Measurements from ENCODE around the gene NHLRC2. TPM values are rescaled to one million over a fixed set of nuclear protein-coding genes. Genes with fewer than 3 reads are reported as not detected.

NHLRC2 gene
- total and polyA plus RNA-seq, 2 of the 13 experiments (the other 11 are each of a cell fraction or from before 2014, with no cell fraction given): 7.6 to 12.7 TPM

GRCh38 chr10:113872139-113873030 lies 17.9 kb downstream of the NHLRC2 start:
- ChIA-PET POLR2A (no interaction called here), CTCF (ENCODE audit: low intra/inter-chr PET ratio, low total read pairs) (no interaction called here)
- H3K4me3 ChIP-seq (replicated peaks in 1 of 3; ENCODE audit: insufficient read depth in 1 of 3, low read depth in 2 of 3, low read length in 3 of 3): no peak overlapping the region
- no TSS peak for BruUV-seq (replicated peaks)
- TF ChIP-seq HOXD1 (CRISPR knock-in tag; IDR thresholded peaks at IDR 0.05) (no peak), MAFK (conservative IDR thresholded peaks at IDR 0.05 in 1 of 2, IDR thresholded peaks at IDR 0.05 in 1 of 2; ENCODE audit: low read length in 2 of 2) (peak; percentile 93 to 98), MAFF (IDR thresholded peaks at IDR 0.05; ENCODE audit: low read depth, low read length) (peak; percentile 96)
- H3K36me3 ChIP-seq (replicated peaks in 1 of 2; ENCODE audit: control insufficient read depth in 1 of 2, insufficient read depth in 2 of 2, low read length in 2 of 2): peaks cover 0 to 16% of the 10 kb centered on the region in 2 experiments; a peak in 2 of 5 replicates
- H3K27ac ChIP-seq (ENCODE audit: extremely low read length, insufficient read depth, low read length): no peak overlapping the region
- H4K20me1 ChIP-seq (ENCODE audit: insufficient read depth, low read length): no peaks in the 10 kb centered on the region
- H3K27me3 ChIP-seq (ENCODE audit: control insufficient read depth in 1 of 2, insufficient read depth in 2 of 2, low read length in 2 of 2): no peaks in the 10 kb centered on the region
- H3K9me3 ChIP-seq (ENCODE audit: low read length): peaks cover 20% of the 10 kb centered on the region
- WGBS (ENCODE audit: low lambda C conversion rate): 97% methylated on average over 3 of the region's 3 CpGs
- ATAC-seq (no peak), DNase-seq (ENCODE audit: low spot score) (no peak), FAIRE-seq (no peak)
- H3K4me2 ChIP-seq (ENCODE audit: low read depth, low read length): no peak overlapping the region
- intact Hi-C loops (cut with micrococcal nuclease; ENCODE audit: unreplicated experiment): no loop called here
- in situ Hi-C loops (cut with HindIII; ENCODE audit: extremely low pct_ligation_motif_present, low pct_unique_long_range_greater_than_20kb): no loop called here
- H3K79me2 ChIP-seq (ENCODE audit: insufficient read depth, low read length): peaks cover 15% of the 10 kb centered on the region
- H3K9ac ChIP-seq (ENCODE audit: insufficient read depth, low read depth, low read length): no peak overlapping the region
- no peaks in the 10 kb centered on the region for H3K4me1 ChIP-seq (ENCODE audit: insufficient read depth, low read length)
- no peak overlapping the region for H2AFZ ChIP-seq (ENCODE audit: low read length)

- Histone ChIP-seq H3K27ac (ENCODE audit: extremely low read length, insufficient read depth, low read length) (no peak overlapping the region), H2AFZ (ENCODE audit: low read length) (no peak overlapping the region), H4K20me1 (ENCODE audit: insufficient read depth, low read length) (no peaks in the 10 kb centered on the region), H3K27me3 (ENCODE audit: control insufficient read depth in 1 of 2, insufficient read depth in 2 of 2, low read length in 2 of 2) (no peaks in the 10 kb centered on the region), H3K9me3 (ENCODE audit: low read length) (peaks cover 20% of the 10 kb centered on the region), H3K79me2 (ENCODE audit: insufficient read depth, low read length) (peaks cover 11% of the 10 kb centered on the region), H3K4me2 (ENCODE audit: low read depth, low read length) (no peak overlapping the region), H3K9ac (ENCODE audit: insufficient read depth, low read depth, low read length) (no peak overlapping the region), H3K4me1 (ENCODE audit: insufficient read depth, low read length) (no peaks in the 10 kb centered on the region), H3K4me3 (replicated peaks in 1 of 3; ENCODE audit: insufficient read depth in 1 of 3, low read depth in 2 of 3, low read length in 3 of 3) (no peak overlapping the region), H3K36me3 (replicated peaks in 1 of 2; ENCODE audit: control insufficient read depth in 1 of 2, insufficient read depth in 2 of 2, low read length in 2 of 2) (peaks cover 0 to 17% of the 10 kb centered on the region in 2 experiments; a peak in 2 of 5 replicates)
- FAIRE-seq (no peak), ATAC-seq (no peak), DNase-seq (ENCODE audit: low spot score) (no peak)
- in situ Hi-C loops (cut with HindIII; ENCODE audit: extremely low pct_ligation_motif_present, low pct_unique_long_range_greater_than_20kb) (no loop called here), intact Hi-C loops (cut with micrococcal nuclease; ENCODE audit: unreplicated experiment) (no loop called here)
- TF ChIP-seq CTCF (CRISPR knock-in tag; IDR thresholded peaks at IDR 0.05): no peak
- no peak for TF ChIP-seq GPN1 (CRISPR knock-in tag; IDR thresholded peaks at IDR 0.05; ENCODE audit: borderline replicate concordance)
- TF ChIP-seq ZNF17 (CRISPR knock-in tag; IDR thresholded peaks at IDR 0.05): no peak
- no peak for TF ChIP-seq ZNF44 (CRISPR knock-in tag; IDR thresholded peaks at IDR 0.05)
- TF ChIP-seq RCOR2 (CRISPR knock-in tag; IDR thresholded peaks at IDR 0.05): no peak
- TF ChIP-seq SP4 (CRISPR knock-in tag; IDR thresholded peaks at IDR 0.05): no peak
- no peak for TF ChIP-seq CBX1 (IDR thresholded peaks at IDR 0.05; ENCODE audit: low read depth)
- TF ChIP-seq ZNF138 (CRISPR knock-in tag; IDR thresholded peaks at IDR 0.05; ENCODE audit: low read depth): no peak
- no peak for TF ChIP-seq FOXK1 (CRISPR knock-in tag; IDR thresholded peaks at IDR 0.05; ENCODE audit: borderline replicate concordance, low read depth)
- no peak for TF ChIP-seq ESRRA (CRISPR knock-in tag; IDR thresholded peaks at IDR 0.05; ENCODE audit: low read depth)
- ChIA-PET POLR2A (no interaction called here), CTCF (ENCODE audit: low intra/inter-chr PET ratio, low total read pairs) (no interaction called here)
- WGBS (ENCODE audit: low lambda C conversion rate): 97% methylated on average over 1 of the region's 1 CpG
- no TSS peak for BruUV-seq (replicated peaks)
Observed at GRCh38 chr10:113875212-113875611, 20.8 kb downstream of the NHLRC2 start.
